ENCODE measurements around the gene CBX3.
A peak's percentile ranks its signal among the peaks of the same experiment; 100 is the strongest.
"Not testable (repeated sequence)": the region's sequence is repeated elsewhere in the genome, so short reads cannot be mapped to it uniquely, and the experiment has no call there.

CBX3 gene

DNA sequence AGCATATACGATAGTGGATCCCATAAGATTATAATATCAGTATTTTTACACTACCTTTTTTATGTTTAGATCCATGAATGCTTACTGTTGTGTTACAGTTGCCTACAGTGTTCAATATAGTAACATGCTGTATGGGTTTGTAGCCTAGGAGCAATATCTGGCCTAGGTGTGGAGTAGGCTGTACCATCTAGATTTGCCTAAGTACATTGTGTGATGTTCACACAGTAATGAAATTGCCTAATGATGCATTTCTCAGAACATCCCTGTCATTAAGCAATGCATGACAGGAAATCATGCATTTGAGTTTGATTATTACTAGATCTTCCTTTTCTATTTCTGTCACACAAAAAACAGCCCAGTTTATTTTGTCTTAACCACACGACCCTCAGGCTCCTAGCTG lies 14.5 kb downstream of the CBX3 start:
- FAIRE-seq (peak; percentile 30), DNase-seq (ENCODE audit: insufficient read length, low spot score) (no peak)
- TF ChIP-seq POLR2A (IDR thresholded peaks at IDR 0.05; ENCODE audit: low read depth, low read length), result no peak

GRCh38 chr7:26224359-26224758 lies 22.8 kb downstream of the CBX3 start:
- DNase-seq (ENCODE audit: insufficient read length, low spot score) (no peak), FAIRE-seq (no peak)
- no peak for TF ChIP-seq POLR2A (IDR thresholded peaks at IDR 0.05; ENCODE audit: low read depth, low read length)

DNA sequence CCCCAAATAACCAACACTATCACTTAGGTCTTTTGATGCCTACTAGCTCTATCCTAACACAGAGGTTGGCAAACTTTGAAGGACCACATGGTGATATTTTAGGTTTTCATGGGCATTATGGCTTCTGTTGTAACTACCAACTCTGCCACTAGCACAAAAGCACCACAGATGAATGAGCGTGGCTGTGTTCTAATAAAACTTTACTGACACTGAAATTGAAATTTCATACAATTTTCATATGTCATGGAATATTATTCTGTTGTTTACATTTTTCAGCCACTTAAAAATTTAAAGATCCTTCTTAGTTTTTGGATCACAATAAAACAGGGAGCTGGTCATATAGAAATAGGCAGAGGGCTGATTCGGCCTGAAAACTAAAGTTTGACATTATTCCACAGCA lies 26.4 kb downstream of the CBX3 start:
- FAIRE-seq (no peak), DNase-seq (ENCODE audit: insufficient read length, low spot score) (no peak)
- TF ChIP-seq POLR2A (IDR thresholded peaks at IDR 0.05; ENCODE audit: low read depth, low read length), result no peak

DNA sequence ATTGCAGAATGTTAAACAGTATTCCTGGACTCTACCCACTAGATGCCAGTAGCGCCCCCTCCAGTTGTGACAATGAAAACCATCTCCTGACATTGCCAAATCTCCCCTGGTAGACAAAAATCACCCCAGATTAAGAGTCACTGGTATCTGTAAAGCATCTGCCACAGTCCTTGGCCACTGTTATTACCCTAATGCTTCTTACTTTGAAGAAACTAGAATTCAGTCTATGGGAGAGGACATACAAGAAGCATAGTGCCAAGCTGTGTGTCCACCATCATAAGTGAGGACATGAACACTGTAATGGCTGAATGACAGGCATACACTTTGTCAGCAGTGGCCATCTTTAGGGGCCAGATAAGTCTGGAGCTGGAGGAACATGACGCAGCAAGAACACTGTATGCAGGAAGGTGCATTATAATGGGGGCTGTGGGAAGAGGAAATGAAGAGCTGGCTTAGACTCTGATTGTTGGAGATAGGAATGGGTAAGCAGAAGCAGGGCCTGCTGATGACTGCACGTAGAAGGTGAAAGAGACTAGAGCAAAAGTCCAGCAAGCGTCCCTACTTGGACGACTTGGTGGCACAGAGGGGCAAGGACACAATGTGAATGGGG lies 32.5 kb downstream of the CBX3 start:
- FAIRE-seq (no peak), DNase-seq (ENCODE audit: insufficient read length, low spot score) (no peak)
- TF ChIP-seq POLR2A (IDR thresholded peaks at IDR 0.05; ENCODE audit: low read depth, low read length), result no peak

DNA sequence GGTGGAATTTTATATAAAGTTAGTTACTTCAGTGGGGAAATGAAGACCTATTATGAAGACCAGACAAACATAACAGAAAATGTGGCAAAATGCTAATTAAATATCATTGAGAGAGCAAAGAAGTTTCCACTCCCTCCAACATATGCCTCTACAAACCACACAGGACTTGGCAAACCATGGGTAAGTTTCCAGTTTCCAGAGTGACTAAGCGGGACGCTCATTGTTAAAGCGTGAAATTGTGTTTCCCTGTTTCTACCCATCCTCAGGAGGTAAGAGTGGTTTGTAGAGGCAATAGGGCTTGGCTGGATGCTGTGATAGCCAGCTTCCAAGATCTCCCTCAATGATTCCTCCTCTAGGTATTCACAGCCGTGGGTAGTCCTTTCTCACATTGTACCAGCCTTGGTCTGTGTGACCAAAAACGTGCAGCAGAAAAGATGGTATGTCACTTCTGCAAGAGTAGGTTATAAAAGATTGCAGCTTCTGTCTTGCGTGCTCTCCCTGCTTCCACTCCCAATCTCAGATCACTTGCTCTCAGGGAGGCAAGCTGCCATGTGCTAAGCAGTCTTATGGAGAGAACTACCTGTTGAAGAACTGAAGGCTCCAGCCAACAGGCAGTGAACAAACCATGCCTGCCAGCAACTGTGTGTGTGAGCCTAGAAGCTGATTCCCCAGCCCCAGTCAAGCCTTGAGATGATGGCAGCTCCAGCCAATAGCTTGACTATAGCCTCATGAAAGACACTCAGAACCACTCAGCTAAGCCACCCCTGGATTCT lies 35.7 kb downstream of the CBX3 start:
- no peak for FAIRE-seq
- no peak for TF ChIP-seq POLR2A (IDR thresholded peaks at IDR 0.05; ENCODE audit: low read depth, low read length)
- no peak for DNase-seq (ENCODE audit: insufficient read length, low spot score)

DNA sequence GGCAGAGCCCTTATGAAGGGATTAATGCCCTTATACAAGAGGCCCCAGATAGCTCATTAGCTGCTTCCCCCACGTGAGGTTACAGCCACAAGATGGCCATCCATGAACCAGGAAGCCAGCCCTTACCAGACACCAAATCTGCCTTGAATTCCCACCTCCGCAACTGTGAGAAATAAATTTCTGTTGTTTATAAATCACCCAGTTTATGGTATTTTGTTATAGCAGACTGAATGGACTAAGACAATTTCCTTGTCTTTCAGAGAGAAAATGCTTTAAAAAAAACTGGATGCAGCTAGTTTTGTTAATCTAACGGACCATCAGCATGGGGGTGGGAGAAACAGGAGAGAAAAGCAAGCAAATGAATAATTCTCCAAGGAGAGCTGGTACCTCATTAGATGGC lies 36.5 kb downstream of the CBX3 start:
- no peak for DNase-seq (ENCODE audit: insufficient read length, low spot score)
- FAIRE-seq, result no peak
- TF ChIP-seq POLR2A (IDR thresholded peaks at IDR 0.05; ENCODE audit: low read depth, low read length), result no peak

- no peak for DNase-seq (ENCODE audit: insufficient read length, low spot score)
- no peak for TF ChIP-seq POLR2A (IDR thresholded peaks at IDR 0.05; ENCODE audit: low read depth, low read length)
- FAIRE-seq, result no peak
Measured at GRCh38 chr7:26245150-26245549, 43.6 kb downstream of the CBX3 start.

DNA sequence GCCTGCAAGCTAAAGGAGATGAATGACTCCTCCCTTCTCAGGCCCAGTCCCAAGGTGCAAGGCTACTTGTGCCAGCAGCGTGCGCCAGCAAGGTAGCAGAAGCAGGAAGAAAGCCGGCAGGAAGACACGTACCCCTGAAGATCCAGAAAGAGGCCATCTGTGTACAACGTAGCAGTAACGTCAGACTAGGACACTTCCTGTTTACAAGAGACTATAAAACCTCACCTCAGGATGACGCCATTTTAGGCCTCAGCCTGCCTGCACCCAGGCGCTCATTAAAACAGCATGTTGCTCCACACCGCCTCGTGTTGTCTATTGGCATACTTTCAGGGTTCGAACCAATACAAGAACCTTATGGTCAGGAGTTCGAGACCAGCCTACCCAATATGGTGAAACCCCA lies 48.7 kb downstream of the CBX3 start:
- no peak for DNase-seq (ENCODE audit: insufficient read length, low spot score)
- FAIRE-seq, result no peak
- TF ChIP-seq POLR2A (IDR thresholded peaks at IDR 0.05; ENCODE audit: low read depth, low read length), result no peak

DNA sequence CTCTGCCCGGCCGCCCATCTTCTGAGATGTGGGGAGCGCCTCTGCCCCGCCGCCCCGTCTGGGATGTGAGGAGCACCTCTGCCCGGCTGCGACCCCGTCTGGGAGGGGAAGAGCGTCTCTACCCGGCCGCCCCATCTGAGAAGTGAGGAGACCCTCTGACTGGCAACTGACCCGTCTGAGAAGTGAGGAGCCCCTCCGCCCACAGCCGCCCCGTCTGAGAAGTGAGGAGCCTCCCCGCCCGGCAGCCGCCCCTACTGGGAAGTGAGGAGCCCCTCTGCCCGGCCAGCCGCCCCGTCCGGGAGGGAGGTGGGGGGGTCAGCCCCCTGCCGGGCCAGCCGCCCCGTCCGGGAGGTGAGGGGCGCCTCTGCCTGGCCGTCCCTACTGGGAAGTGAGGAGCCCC lies 60.3 kb downstream of the CBX3 start:
- not testable (repeated sequence) for DNase-seq (ENCODE audit: insufficient read length, low spot score); FAIRE-seq

Data from H54 (cell line).